ENCODE results near the gene SCYGR2.

Gene SCYGR2

DNA sequence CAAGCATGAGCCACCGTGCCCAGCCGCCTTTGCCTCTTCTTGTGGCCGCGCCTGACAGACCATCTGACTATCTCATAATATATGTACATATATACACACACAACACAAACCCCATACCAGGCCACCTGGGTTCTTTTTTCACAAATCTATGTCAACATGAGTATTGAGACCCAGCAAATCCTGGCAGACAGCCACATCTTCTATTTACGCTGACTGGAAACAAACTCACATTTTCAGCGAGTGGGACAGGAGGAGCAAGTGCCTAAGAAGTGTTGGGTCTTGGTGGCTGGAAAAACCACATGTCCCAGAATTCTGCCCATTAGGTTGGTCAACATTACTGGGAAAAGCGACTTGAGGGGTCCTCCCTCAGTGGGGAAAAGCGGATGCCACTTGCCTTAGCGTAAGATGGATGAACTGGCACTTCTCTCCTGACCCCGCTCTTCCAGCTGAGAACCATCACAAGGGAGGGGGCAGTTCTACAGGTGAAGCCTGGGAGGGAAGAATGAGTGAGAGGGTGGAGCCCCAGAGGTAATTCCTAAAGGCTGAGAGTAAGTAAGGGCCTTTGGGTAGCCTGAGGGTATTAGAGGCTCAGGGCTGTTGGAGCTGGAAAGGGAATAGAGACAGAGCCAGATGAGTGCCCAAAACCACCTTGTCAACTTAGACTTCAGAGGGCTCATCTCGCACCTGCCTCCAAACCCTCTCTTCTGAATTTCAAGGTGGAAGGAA, 14.0 kb downstream of the SCYGR2 start:
- no peak overlapping the region for H2AFZ ChIP-seq (ENCODE audit: low read length, unreplicated experiment)
- no peak overlapping the region for H3K27ac ChIP-seq (ENCODE audit: low read depth, low read length)
- H3K79me2 ChIP-seq (ENCODE audit: control insufficient read depth, insufficient read depth, low read length, unreplicated experiment): no peaks in the 10 kb centered on the region
- no peaks in the 10 kb centered on the region for H3K27me3 ChIP-seq (ENCODE audit: insufficient read depth, low read length)
- H3K4me3 ChIP-seq (ENCODE audit: low read depth, low read length): no peak overlapping the region
- H3K4me1 ChIP-seq (ENCODE audit: control insufficient read depth, insufficient read depth, low read length, unreplicated experiment): no peaks in the 10 kb centered on the region
- H3K36me3 ChIP-seq (ENCODE audit: insufficient read depth, low read length): no peaks in the 10 kb centered on the region

DNA sequence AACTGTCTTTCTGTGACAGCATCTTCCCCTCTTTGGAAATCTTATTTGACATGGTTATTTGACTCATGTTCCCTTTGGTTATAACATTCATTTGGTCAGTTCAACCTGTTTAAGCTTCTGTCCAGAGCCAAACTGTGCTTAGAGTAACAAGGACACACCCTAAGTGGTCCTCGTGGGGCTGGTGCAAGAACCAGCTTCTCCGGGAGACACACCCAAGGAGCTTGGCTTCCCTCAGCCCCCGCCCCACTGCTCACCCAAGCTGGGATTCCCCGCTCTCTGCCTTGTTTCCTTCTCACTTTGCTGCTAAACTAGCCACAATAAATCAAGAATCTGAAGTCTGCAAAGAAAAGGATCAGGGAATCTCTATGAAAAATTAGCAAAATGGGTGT, 14.6 kb downstream of the SCYGR2 start:
- Histone ChIP-seq H3K4me3 (ENCODE audit: low read depth, low read length) (no peak overlapping the region), H3K27ac (ENCODE audit: low read depth, low read length) (no peak overlapping the region), H3K36me3 (ENCODE audit: insufficient read depth, low read length) (no peaks in the 10 kb centered on the region), H3K79me2 (ENCODE audit: control insufficient read depth, insufficient read depth, low read length, unreplicated experiment) (no peaks in the 10 kb centered on the region), H3K27me3 (ENCODE audit: insufficient read depth, low read length) (no peaks in the 10 kb centered on the region), H2AFZ (ENCODE audit: low read length, unreplicated experiment) (no peak overlapping the region), H3K4me1 (ENCODE audit: control insufficient read depth, insufficient read depth, low read length, unreplicated experiment) (no peaks in the 10 kb centered on the region)

DNA sequence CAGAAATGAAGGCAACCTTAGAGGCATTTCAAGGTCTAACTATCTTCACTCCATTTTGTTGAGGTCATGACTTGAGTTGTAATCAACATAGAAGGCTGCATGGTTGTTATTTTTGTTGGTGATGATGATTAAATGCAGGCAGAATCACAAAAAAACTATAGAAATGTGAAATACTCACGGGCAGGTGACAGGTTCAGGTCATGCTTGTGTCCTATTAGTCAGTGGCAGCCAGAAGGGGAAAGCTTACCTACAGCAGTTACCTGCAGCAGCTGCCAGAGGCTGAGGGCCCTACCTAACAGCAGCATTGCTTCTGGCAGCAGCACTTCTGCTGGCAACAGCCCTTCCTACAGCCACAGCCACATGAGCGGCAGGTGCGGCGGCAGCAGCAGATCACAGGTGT, 15.6 kb downstream of the SCYGR2 start:
- no peak overlapping the region for H2AFZ ChIP-seq (ENCODE audit: low read length, unreplicated experiment)
- H3K79me2 ChIP-seq (ENCODE audit: control insufficient read depth, insufficient read depth, low read length, unreplicated experiment): no peaks in the 10 kb centered on the region
- H3K27me3 ChIP-seq (ENCODE audit: insufficient read depth, low read length): no peaks in the 10 kb centered on the region
- H3K4me1 ChIP-seq (ENCODE audit: control insufficient read depth, insufficient read depth, low read length, unreplicated experiment): no peaks in the 10 kb centered on the region
- H3K36me3 ChIP-seq (ENCODE audit: insufficient read depth, low read length): no peaks in the 10 kb centered on the region
- no peak overlapping the region for H3K4me3 ChIP-seq (ENCODE audit: low read depth, low read length)
- no peak overlapping the region for H3K27ac ChIP-seq (ENCODE audit: low read depth, low read length)

DNA sequence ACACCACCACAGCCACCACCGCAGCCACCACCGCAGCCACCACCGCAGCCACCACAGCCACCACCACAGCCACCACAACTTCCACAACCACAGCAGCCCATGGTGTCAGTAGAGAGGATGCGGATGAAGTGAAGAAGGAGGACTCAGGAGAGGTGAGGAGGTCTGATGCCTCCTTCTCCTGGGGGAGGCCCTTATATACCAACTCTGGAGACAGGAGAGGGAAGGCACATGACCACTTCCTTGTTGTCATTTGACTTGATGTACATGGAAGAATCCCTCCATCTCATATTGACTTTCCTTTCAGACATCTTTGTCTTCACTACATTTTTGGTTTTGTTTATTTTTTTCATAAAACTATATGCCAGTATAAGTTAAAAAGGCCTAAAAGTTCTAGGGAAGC, 16.0 kb downstream of the SCYGR2 start, which contains the start of gene SCYGR3:
Gene SCYGR3 (minus strand): TSS at position 101 of the 400 bp plus-strand sequence. CDS start 0 bp downstream, at position 101.
- no peaks in the 10 kb centered on the region for H3K79me2 ChIP-seq (ENCODE audit: control insufficient read depth, insufficient read depth, low read length, unreplicated experiment)

DNA sequence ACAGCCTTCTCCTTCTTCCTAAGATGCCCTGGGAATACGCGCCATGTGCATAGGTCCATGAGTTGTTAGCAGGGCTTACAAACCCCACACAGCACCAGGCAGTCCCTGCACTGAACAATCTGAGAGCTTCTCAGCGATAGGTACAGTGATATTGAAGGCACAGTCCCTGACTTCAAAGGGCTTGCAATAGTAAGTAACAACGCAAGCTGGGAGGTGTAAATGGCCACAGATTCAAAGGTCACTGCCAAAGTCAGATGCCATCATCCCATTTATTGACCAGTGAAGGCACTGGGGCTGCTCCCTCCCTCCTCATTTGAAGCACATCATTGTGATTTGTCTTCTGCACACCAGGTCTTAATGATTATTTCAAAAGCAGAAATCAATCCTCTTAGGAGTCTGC, 16.5 kb downstream of the SCYGR2 start:
- H2AFZ ChIP-seq (ENCODE audit: low read length, unreplicated experiment): no peak overlapping the region
- no peaks in the 10 kb centered on the region for H3K27me3 ChIP-seq (ENCODE audit: insufficient read depth, low read length)
- no peaks in the 10 kb centered on the region for H3K79me2 ChIP-seq (ENCODE audit: control insufficient read depth, insufficient read depth, low read length, unreplicated experiment)
- H3K4me1 ChIP-seq (ENCODE audit: control insufficient read depth, insufficient read depth, low read length, unreplicated experiment): no peaks in the 10 kb centered on the region
- no peaks in the 10 kb centered on the region for H3K36me3 ChIP-seq (ENCODE audit: insufficient read depth, low read length)
- no peak overlapping the region for H3K27ac ChIP-seq (ENCODE audit: low read depth, low read length)
- no peak overlapping the region for H3K4me3 ChIP-seq (ENCODE audit: low read depth, low read length)

More for the DNA sequence above, 16.0 kb downstream of the SCYGR2 start, which contains the start of gene SCYGR3:
- no peak within 1 kb of the TSS for H3K27ac ChIP-seq (ENCODE audit: low read depth, low read length)
- H3K27me3 ChIP-seq (ENCODE audit: insufficient read depth, low read length): no peaks in the 10 kb centered on the region
- no peaks in the 10 kb centered on the region for H3K36me3 ChIP-seq (ENCODE audit: insufficient read depth, low read length)
- H3K4me1 ChIP-seq (ENCODE audit: control insufficient read depth, insufficient read depth, low read length, unreplicated experiment): no peaks in the 10 kb centered on the region
- no peak within 1 kb of the TSS for H3K4me3 ChIP-seq (ENCODE audit: low read depth, low read length)
- H2AFZ ChIP-seq (ENCODE audit: low read length, unreplicated experiment): no peak within 1 kb of the TSS

DNA sequence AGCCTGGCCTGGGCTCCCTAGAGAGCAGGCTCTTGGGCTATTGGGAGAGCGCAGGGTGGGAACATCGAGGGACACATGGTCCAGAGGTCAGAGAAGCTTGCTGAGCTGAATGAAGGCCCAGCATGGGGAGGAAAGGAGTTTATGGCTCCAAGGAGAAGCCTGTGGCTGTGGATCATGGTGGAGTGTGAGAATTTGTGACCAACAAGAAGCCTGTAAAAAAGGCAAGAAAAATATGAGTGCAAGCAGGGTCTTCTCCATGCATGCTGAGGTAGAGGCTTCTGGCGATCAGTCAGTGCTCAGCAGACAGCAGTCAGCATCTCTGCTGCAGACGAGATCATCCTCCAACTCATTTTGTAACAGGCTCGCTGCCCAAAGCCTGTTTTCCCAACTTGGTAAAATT, 17.2 kb downstream of the SCYGR2 start:
- no peaks in the 10 kb centered on the region for H3K4me1 ChIP-seq (ENCODE audit: control insufficient read depth, insufficient read depth, low read length, unreplicated experiment)
- H3K4me3 ChIP-seq (ENCODE audit: low read depth, low read length): no peak overlapping the region
- no peak overlapping the region for H3K27ac ChIP-seq (ENCODE audit: low read depth, low read length)
- H3K27me3 ChIP-seq (ENCODE audit: insufficient read depth, low read length): no peaks in the 10 kb centered on the region
- H3K79me2 ChIP-seq (ENCODE audit: control insufficient read depth, insufficient read depth, low read length, unreplicated experiment): no peaks in the 10 kb centered on the region
- H3K36me3 ChIP-seq (ENCODE audit: insufficient read depth, low read length): no peaks in the 10 kb centered on the region
- H2AFZ ChIP-seq (ENCODE audit: low read length, unreplicated experiment): no peak overlapping the region

DNA sequence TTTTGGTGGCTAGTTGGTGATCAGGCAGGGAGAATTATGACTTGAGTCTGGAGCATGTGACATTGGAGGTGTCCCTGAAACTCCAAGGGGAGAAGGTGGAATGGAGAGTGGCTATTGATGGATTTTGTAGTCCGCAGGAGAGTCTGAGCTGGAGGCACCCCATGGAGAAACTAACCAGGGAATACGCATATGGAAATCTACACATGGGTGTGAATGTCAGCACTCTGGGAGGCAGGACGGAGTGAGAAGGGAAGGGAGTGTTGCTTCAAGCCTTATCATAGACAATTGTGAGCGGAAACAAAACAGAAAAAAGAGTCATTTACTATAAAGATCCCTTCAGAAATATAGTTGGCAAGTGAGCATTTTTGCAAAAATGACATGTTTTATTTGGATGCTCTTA, 17.9 kb downstream of the SCYGR2 start:
- H3K36me3 ChIP-seq (ENCODE audit: insufficient read depth, low read length): no peaks in the 10 kb centered on the region
- no peak overlapping the region for H3K4me3 ChIP-seq (ENCODE audit: low read depth, low read length)
- H3K27me3 ChIP-seq (ENCODE audit: insufficient read depth, low read length): no peaks in the 10 kb centered on the region
- no peaks in the 10 kb centered on the region for H3K4me1 ChIP-seq (ENCODE audit: control insufficient read depth, insufficient read depth, low read length, unreplicated experiment)
- H3K27ac ChIP-seq (ENCODE audit: low read depth, low read length): no peak overlapping the region
- no peak overlapping the region for H2AFZ ChIP-seq (ENCODE audit: low read length, unreplicated experiment)
- H3K79me2 ChIP-seq (ENCODE audit: control insufficient read depth, insufficient read depth, low read length, unreplicated experiment): no peaks in the 10 kb centered on the region

DNA sequence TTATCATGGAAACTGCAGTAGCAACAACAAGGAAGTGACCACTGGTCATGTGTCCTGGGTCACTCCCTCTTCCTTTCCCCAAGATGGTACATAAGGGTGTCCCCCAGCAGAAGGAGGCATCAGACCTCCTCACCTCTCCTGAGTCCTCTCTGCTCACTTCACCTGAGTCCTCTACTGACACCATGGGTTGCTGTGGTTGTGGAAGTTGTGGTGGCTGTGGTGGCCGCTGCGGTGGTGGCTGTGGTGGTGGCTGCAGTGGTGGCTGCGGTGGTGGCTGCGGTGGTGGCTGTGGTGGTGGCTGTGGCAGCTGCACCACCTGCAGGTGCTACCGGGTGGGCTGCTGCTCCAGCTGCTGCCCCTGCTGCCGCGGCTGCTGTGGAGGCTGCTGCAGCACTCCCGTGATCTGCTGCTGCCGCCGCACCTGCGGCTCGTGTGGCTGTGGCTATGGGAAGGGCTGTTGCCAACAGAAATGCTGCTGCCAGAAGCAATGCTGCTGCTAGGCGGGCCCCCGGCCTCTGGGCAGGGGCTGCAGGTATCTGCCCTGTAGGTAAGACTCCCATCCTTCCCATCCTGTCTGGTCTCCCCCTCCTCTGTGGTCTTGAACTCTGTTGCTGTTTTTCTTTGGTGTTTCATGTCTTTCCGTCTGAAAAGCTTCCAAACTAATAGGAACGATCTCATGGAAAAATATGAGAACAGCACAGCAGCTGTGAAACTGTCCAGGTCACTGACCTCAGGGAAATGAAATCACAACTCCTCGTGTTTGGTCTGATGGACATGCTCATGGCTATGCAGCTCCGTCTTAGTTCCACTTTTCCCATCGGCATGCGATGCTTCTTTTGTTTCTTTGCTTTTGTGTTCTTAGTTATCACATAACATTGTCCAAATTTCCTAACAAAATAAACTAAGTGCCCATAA, 18.9 kb downstream of the SCYGR2 start, which contains the start of gene SCYGR4:
Gene SCYGR4 (plus strand): TSS at position 183 of the 915 bp plus-strand sequence. CDS start 0 bp downstream, at position 183.
- Histone ChIP-seq H3K4me3 (ENCODE audit: low read depth, low read length) (no peak within 1 kb of the TSS), H2AFZ (ENCODE audit: low read length, unreplicated experiment) (no peak within 1 kb of the TSS), H3K36me3 (ENCODE audit: insufficient read depth, low read length) (0 out of 2 replicates have a peak, but pooled peaks cover 5% of the 10 kb centered on the region), H3K27me3 (ENCODE audit: insufficient read depth, low read length) (no peaks in the 10 kb centered on the region), H3K4me1 (ENCODE audit: control insufficient read depth, insufficient read depth, low read length, unreplicated experiment) (no peaks in the 10 kb centered on the region), H3K27ac (ENCODE audit: low read depth, low read length) (no peak within 1 kb of the TSS), H3K79me2 (ENCODE audit: control insufficient read depth, insufficient read depth, low read length, unreplicated experiment) (no peaks in the 10 kb centered on the region)

DNA sequence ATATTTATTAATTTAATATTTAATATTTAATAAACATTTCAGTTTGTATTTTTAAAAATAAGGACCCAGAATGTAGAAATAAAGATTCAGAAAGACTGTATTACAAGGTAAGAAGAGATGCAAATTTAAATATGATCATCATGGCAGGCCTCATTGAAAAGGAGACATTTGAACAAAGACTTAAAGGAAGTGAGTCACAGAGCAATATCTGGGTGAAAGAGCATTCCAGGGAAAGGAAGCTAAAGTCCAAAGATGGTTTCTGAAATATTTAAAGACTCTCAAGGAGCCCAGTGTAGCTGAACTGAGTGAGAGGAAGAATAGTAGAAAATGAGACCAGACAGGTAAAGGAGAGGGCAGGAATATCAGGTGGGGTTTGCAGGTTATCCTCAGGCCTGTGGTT, 24.5 kb downstream of the SCYGR2 start:
- H3K27ac ChIP-seq (ENCODE audit: low read depth, low read length): peak overlapping the region; percentile 42
- no peaks in the 10 kb centered on the region for H3K27me3 ChIP-seq (ENCODE audit: insufficient read depth, low read length)
- H2AFZ ChIP-seq (ENCODE audit: low read length, unreplicated experiment): peak overlapping the region; percentile 43

DNA sequence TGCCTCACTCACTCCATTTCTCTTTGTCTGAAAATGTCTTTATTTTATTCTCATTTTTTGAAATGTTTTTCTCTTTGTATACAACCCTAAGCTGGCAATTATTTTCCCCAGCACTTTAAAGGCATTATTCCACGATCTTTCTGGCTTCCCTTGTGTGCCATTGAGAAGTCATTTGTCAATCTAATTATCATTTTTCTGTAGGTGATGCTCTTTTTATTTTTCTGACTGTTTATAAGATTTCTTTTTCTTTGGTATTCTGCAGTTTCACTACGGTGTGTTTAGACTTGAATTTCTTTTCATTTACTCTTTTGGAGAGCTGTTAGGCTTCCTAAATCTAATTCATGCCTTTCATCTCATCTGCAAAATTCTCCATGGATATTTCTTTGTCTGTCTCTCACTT, 26.7 kb downstream of the SCYGR2 start:
- Histone ChIP-seq H3K79me2 (ENCODE audit: control insufficient read depth, insufficient read depth, low read length, unreplicated experiment) (no peaks in the 10 kb centered on the region), H3K4me1 (ENCODE audit: control insufficient read depth, insufficient read depth, low read length, unreplicated experiment) (peaks cover 7% of the 10 kb centered on the region), H3K27me3 (ENCODE audit: insufficient read depth, low read length) (no peaks in the 10 kb centered on the region), H3K27ac (ENCODE audit: low read depth, low read length) (no peak overlapping the region), H2AFZ (ENCODE audit: low read length, unreplicated experiment) (peak overlapping the region; percentile 43), H3K36me3 (ENCODE audit: insufficient read depth, low read length) (0 out of 2 replicates have a peak, but pooled peaks cover 8% of the 10 kb centered on the region), H3K4me3 (ENCODE audit: low read depth, low read length) (no peak overlapping the region)

More for the DNA sequence above, 24.5 kb downstream of the SCYGR2 start:
- H3K4me1 ChIP-seq (ENCODE audit: control insufficient read depth, insufficient read depth, low read length, unreplicated experiment): peaks cover 7% of the 10 kb centered on the region
- 0 out of 2 replicates have a peak, but pooled peaks cover 8% of the 10 kb centered on the region for H3K36me3 ChIP-seq (ENCODE audit: insufficient read depth, low read length)
- H3K4me3 ChIP-seq (ENCODE audit: low read depth, low read length): no peak overlapping the region
- no peaks in the 10 kb centered on the region for H3K79me2 ChIP-seq (ENCODE audit: control insufficient read depth, insufficient read depth, low read length, unreplicated experiment)

All from ACC112 (cell line).